ENCODE results near the gene VIPR1.
A peak's percentile ranks its signal among the peaks of the same experiment; 100 is the strongest.
"Not testable (repeated sequence)": the region's sequence is repeated elsewhere in the genome, so short reads cannot be mapped to it uniquely, and the experiment has no call there.

VIPR1 gene

GRCh38 chr3:42579346-42579745, 76.9 kb downstream of the VIPR1 start:
- not testable (repeated sequence) for DNase-seq (ENCODE audit: low spot score)

- no peak for DNase-seq (ENCODE audit: low spot score)
Measured at GRCh38 chr3:42581400-42581708, 78.9 kb downstream of the VIPR1 start.

- DNase-seq (ENCODE audit: low spot score) = peak; percentile 99
Measured at GRCh38 chr3:42581709-42582473, 79.4 kb downstream of the VIPR1 start, which contains the start of gene SEC22C. SEC22C (minus strand) TSS chr3:42581967; CDS start chr3:42569046, 12,921 bp downstream.

GRCh38 chr3:42582474-42583070, 80.1 kb downstream of the VIPR1 start:
- DNase-seq (ENCODE audit: low spot score) = no peak
